Measurements from ENCODE around the gene SP140.
"Not testable (repeated sequence)": the region's sequence is repeated elsewhere in the genome, so short reads cannot be mapped to it uniquely, and the experiment has no call there.

The SP140 gene

DNA sequence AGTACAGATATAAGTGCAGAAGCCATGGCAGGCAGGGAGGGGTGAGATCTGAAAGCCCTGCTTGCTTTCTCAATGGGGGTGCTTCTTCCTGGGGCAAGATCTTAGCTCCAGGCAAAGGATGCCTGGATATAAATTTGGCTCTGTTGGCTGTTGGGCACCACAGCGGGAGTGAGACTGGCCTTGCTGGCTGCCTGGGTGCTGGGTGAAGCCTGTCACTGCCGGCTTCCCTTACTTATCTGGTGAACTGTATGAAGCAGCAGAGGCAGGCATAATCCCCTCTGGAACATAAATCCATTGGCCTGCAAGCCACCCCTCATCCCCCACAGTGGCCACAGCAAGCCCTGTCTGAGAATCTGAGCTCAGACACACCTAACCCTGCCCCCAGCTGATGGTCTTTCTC, 74.1 kb downstream of the SP140 start:
- CTCF ChIA-PET: no interaction called here
- no peak for DNase-seq (ENCODE audit: extremely low spot score)
- POLR2A ChIA-PET: no interaction called here
- TF ChIP-seq CTCF (IDR thresholded peaks at IDR 0.05; ENCODE audit: control extremely low read depth, extremely low read depth, low read depth, missing control alignments): no peak

- DNase-seq (ENCODE audit: extremely low spot score): no peak
- ChIA-PET POLR2A (no interaction called here), CTCF (interaction anchor here (1.6 kb wide), 1 partner anchor 12 kb away, joined by 6 read pairs; no protein-coding TSS in a partner anchor)
- no peak for TF ChIP-seq CTCF (IDR thresholded peaks at IDR 0.05; ENCODE audit: control extremely low read depth, extremely low read depth, low read depth, missing control alignments)
Observed at GRCh38 chr2:230305416-230306275, 80.1 kb downstream of the SP140 start.

GRCh38 chr2:230306474-230306873, 80.9 kb downstream of the SP140 start:
- TF ChIP-seq CTCF (IDR thresholded peaks at IDR 0.05; ENCODE audit: control extremely low read depth, extremely low read depth, low read depth, missing control alignments): no peak
- ChIA-PET POLR2A (no interaction called here), CTCF (interaction anchor here (1.6 kb wide), 1 partner anchor 11 kb away, joined by 6 read pairs; no protein-coding TSS in a partner anchor)
- no peak for DNase-seq (ENCODE audit: extremely low spot score)

DNA sequence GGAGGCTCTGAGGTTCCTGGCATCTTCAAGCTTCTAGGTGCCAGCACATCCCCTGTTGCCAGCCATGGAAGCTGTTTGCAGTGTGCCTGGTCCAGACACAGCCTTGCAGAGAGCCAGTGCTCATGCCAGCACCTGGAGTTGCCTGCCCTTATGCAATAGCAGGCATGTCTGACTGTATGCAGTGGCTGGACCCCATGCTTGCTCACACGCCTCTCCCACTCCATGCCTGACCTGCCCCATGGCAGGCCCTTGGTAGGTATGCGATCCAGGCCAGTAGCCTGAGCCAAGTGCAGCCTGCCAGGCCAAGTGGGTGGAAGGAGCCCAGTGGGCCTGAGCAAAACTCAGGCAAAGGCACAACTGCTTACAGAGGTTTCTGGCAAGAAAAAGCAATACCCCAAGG, 81.9 kb downstream of the SP140 start:
- no peak for DNase-seq (ENCODE audit: extremely low spot score)
- ChIA-PET POLR2A (no interaction called here), CTCF (no interaction called here)
- TF ChIP-seq CTCF (IDR thresholded peaks at IDR 0.05; ENCODE audit: control extremely low read depth, extremely low read depth, low read depth, missing control alignments): no peak

- no peak for DNase-seq (ENCODE audit: extremely low spot score)
- ChIA-PET CTCF (no interaction called here), POLR2A (no interaction called here)
- no peak for TF ChIP-seq CTCF (IDR thresholded peaks at IDR 0.05; ENCODE audit: control extremely low read depth, extremely low read depth, low read depth, missing control alignments)
Observed at GRCh38 chr2:230308402-230309000, 83.0 kb downstream of the SP140 start.

DNA sequence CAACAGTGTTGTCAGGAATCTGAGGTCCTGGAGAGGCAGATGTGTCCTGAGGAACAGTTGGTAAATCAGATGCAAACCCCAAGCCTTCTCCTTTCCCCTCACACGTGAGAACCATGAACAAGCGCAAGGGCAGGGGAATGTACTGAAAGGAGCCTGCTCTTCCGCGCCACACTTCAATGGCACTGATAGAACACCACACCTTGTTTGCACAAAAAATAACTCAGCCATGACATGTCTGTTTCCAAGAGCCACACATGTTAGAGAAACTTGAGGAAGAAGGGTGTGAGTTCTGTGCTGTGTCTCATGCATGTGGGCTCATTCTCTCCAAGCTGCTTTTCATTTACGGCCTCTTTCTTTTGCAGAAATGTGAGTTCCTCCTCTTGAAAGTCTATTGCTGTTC, 85.3 kb downstream of the SP140 start:
- CTCF ChIA-PET, POLR2A ChIA-PET: not testable (repeated sequence)

DNA sequence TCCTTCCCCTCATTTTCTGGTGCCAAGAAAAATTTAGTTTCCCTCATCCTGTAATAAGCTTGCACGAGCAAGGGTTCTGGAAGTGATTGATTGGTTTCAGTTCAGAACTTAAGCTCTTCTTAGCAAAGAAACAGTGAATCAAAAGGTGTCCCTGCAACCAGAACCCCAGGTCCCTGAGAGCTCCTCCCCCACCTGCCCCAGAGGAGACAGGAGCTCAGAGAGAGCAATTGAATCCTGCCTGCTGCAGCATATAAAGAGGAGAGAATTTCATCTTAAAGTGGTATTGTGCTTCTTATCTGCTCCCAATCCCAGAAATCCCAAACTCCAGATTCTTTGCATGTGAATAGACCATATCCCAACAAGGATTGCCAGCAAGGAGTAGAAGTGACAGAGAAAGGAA, 86.1 kb downstream of the SP140 start:
- POLR2A ChIA-PET, CTCF ChIA-PET: not testable (repeated sequence)

More for the DNA sequence above, 85.3 kb downstream of the SP140 start:
- DNase-seq (ENCODE audit: extremely low spot score): not testable (repeated sequence)

More for the DNA sequence above, 86.1 kb downstream of the SP140 start:
- DNase-seq (ENCODE audit: extremely low spot score): not testable (repeated sequence)
